IMR-90 (cell line): ENCODE results near the gene PMS1. TPM values are rescaled to one million over a fixed set of nuclear protein-coding genes. Genes with fewer than 3 reads are reported as not detected.
"Not testable (repeated sequence)": the region's sequence is repeated elsewhere in the genome, so short reads cannot be mapped to it uniquely, and the experiment has no call there.

Experiments used
- ATAC-seq: fragments of 200-7000 bp; cut with Tn5 transposase; 2 replicates; pipeline ENCODE4 v1.9.1; 2020; ENCODE audit warnings: low read depth, mild to moderate bottlenecking, moderate library complexity
- BruUV-seq: library from RNA; stranded (reverse); fragments of 400-500 nt; replicated peaks from 2 replicates; lab custom pipeline; 2021; lab: Mats Ljungman, UMichigan
- CTCF ChIA-PET: fragments of 300-600 bp; formaldehyde crosslinking; extraction: SDS; loops from one replicate; lab custom pipeline; 2021; ENCODE audit warnings: antibody characterized with exemption; lab: Yijun Ruan, JAX
- POLR2A ChIA-PET: fragments of 300-600 bp; sonication (Branson Sonifier 250); formaldehyde crosslinking; loops from one replicate; lab custom pipeline; 2022; ENCODE audit warnings: antibody characterized with exemption; ENCODE audit not compliant: unreplicated experiment; lab: Charles Lee
- DNase-seq: peaks from one replicate; pipeline ENCODE4 v3.0.0; 2013
- H2AFZ ChIP-seq: replicated peaks from 2 replicates; pipeline ENCODE3; 2013; ENCODE audit warnings: low read length, mild to moderate bottlenecking; ENCODE audit not compliant: poor library complexity
- H2AK5ac ChIP-seq: 2 replicates; pipeline ENCODE4 v1.6.1; 2013; ENCODE audit warnings: low read depth, low read length, inconsistent platforms
- H2AK9ac ChIP-seq: replicated peaks from 2 replicates; pipeline ENCODE3; 2013; ENCODE audit warnings: mild to moderate bottlenecking, low read depth, low read length, moderate library complexity; ENCODE audit not compliant: poor library complexity
- H2BK120ac ChIP-seq: 2 replicates; pipeline ENCODE4 v1.6.1; 2013; ENCODE audit warnings: low read depth, low read length, inconsistent platforms
- H2BK15ac ChIP-seq: 3 replicates; pipeline ENCODE4 v1.6.1; 2013; ENCODE audit warnings: low read depth, low read length, inconsistent platforms
- H2BK20ac ChIP-seq: 2 replicates; pipeline ENCODE4 v1.6.1; 2013; ENCODE audit warnings: low read depth, mild to moderate bottlenecking, inconsistent platforms, low read length, moderate library complexity
- H2BK5ac ChIP-seq: 2 replicates; pipeline ENCODE4 v1.6.1; 2013; ENCODE audit warnings: mild to moderate bottlenecking, low read depth, low read length, inconsistent platforms; ENCODE audit not compliant: poor library complexity, severe bottlenecking
- H3K14ac ChIP-seq: replicated peaks from 2 replicates; pipeline ENCODE4 v1.6.1; 2013; ENCODE audit warnings: low read depth, low read length, inconsistent platforms
- H3K18ac ChIP-seq: 2 replicates; pipeline ENCODE4 v1.6.1; 2013; ENCODE audit warnings: low read depth, low read length, control low read depth
- H3K23ac ChIP-seq: 2 replicates; pipeline ENCODE4 v1.6.1; 2013; ENCODE audit warnings: low read depth, low read length, inconsistent platforms
- H3K27ac ChIP-seq: 2 replicates; pipeline ENCODE4 v1.5.1; 2013; ENCODE audit warnings: mild to moderate bottlenecking, control low read depth, low read length; ENCODE audit not compliant: insufficient read depth
- H3K27me3 ChIP-seq: 2 replicates; pipeline ENCODE4 v1.6.1; 2013; ENCODE audit warnings: low read length; ENCODE audit not compliant: control insufficient read depth, insufficient read depth
- H3K36me3 ChIP-seq: 2 replicates; pipeline ENCODE4 v1.6.1; 2013; ENCODE audit warnings: low read length, mixed read lengths; ENCODE audit not compliant: control insufficient read depth, insufficient read depth
- H3K4ac ChIP-seq: 2 replicates; pipeline ENCODE4 v1.6.1; 2013; ENCODE audit warnings: low read depth, low read length, inconsistent platforms
- H3K4me1 ChIP-seq: 2 replicates; pipeline ENCODE4 v1.6.1; 2013; ENCODE audit warnings: low read length, mixed read lengths; ENCODE audit not compliant: control insufficient read depth, insufficient read depth
- H3K4me2 ChIP-seq: 2 replicates; pipeline ENCODE4 v1.6.1; 2013; ENCODE audit warnings: low read depth, mild to moderate bottlenecking, control low read depth, low read length, moderate library complexity
- H3K4me3 ChIP-seq: 2 replicates; pipeline ENCODE4 v1.5.1; 2013; ENCODE audit warnings: low read depth, mild to moderate bottlenecking, control low read depth, low read length, moderate library complexity; ENCODE audit not compliant: insufficient read depth
- H3K56ac ChIP-seq: 2 replicates; pipeline ENCODE4 v1.6.1; 2013; ENCODE audit warnings: low read length, inconsistent platforms; ENCODE audit not compliant: insufficient read depth; ENCODE audit errors: extremely low read depth
- H3K79me1 ChIP-seq, 2 experiments: 2 replicates each; pipeline ENCODE4 v1.6.1; 2013; ENCODE audit warnings: low read length in 2 of 2, inconsistent platforms in 1 of 2, low read depth in 1 of 2
- H3K9ac ChIP-seq: 2 replicates; pipeline ENCODE4 v1.6.1; 2013; ENCODE audit warnings: low read depth, low read length, control low read depth
- H3K9me1 ChIP-seq: 2 replicates; pipeline ENCODE4 v1.6.1; 2013; ENCODE audit warnings: low read length, inconsistent platforms; ENCODE audit not compliant: insufficient read depth
- H3K9me3 ChIP-seq: 2 replicates; pipeline ENCODE4 v1.6.1; 2013; ENCODE audit warnings: low read length; ENCODE audit not compliant: control insufficient read depth, insufficient read depth
- H4K20me1 ChIP-seq: 2 replicates; pipeline ENCODE4 v1.6.1; 2013; ENCODE audit warnings: low read length, inconsistent platforms; ENCODE audit not compliant: insufficient read depth
- H4K5ac ChIP-seq: 2 replicates; pipeline ENCODE4 v1.6.1; 2013; ENCODE audit warnings: mild to moderate bottlenecking, low read depth, low read length, control low read depth
- H4K8ac ChIP-seq, 2 experiments: 2 replicates each; pipeline ENCODE4 v1.6.1; 2013; ENCODE audit warnings: low read depth in 2 of 2, low read length in 2 of 2, control low read depth in 1 of 2, inconsistent platforms in 1 of 2
- H4K91ac ChIP-seq: 2 replicates; pipeline ENCODE4 v1.6.1; 2013; ENCODE audit warnings: low read depth, low read length, inconsistent platforms; ENCODE audit not compliant: insufficient read depth
- BHLHE40 ChIP-seq: fragments of 150-350 bp; IDR thresholded peaks from 2 replicates; pipeline ENCODE4 v1.6.1; 2016; ENCODE audit warnings: mild to moderate bottlenecking, low read depth, low read length
- CEBPB ChIP-seq: IDR thresholded peaks from 2 replicates; pipeline ENCODE4 v1.6.1; 2012; ENCODE audit warnings: low read depth, low read length, improper control_type of control experiment
- CHD1 ChIP-seq: IDR thresholded peaks from 2 replicates; pipeline ENCODE4 v1.6.1; 2012; ENCODE audit warnings: low read depth, low read length, improper control_type of control experiment
- RAD21 ChIP-seq: IDR thresholded peaks from 2 replicates; pipeline ENCODE4 v1.6.1; 2012; ENCODE audit warnings: low read length, improper control_type of control experiment
- WGBS, 2 experiments: methylation state at CpG; one replicate each; pipeline versions ENCODE4 v1.1.5 to v1.1.7; 2013; ENCODE audit warnings: missing lambda C conversion rate in 2 of 2; ENCODE audit not compliant: insufficient read length in 1 of 2; ENCODE audit errors: extremely low coverage in 2 of 2; 5-methylcytosine and 5-hydroxymethylcytosine counted together
- dilution Hi-C: fragments of 300-500 bp; cut with HindIII; formaldehyde crosslinking; loops from one replicate; pipeline ENCODE4 v1.14.3; 2018; ENCODE audit warnings: low sequenced_read_pairs; ENCODE audit not compliant: unreplicated experiment
- in situ Hi-C: fragments of 300-500 bp; cut with MboI; formaldehyde crosslinking; loops from 3 replicates; pipeline ENCODE4 v1.14.3; 2019; ENCODE audit warnings: low sequenced_read_pairs, inconsistent platforms, mixed read lengths
- intact Hi-C: fragments of 100-400 bp; cut with micrococcal nuclease; formaldehyde crosslinking; loops from 2 replicates; pipeline ENCODE4 v1.10.0; 2022
- polyA plus RNA-seq, 3 experiments: library from polyadenylated mRNA; depleted of rRNA; stranded (reverse); fragments of >200 nt; gene quantifications; 2 replicates each; pipeline ENCODE4 v1.2.3, GENCODE V29; 2012; ENCODE audit warnings: low replicate concordance in 1 of 3
- total RNA-seq: library from RNA; depleted of rRNA; stranded (reverse); fragments of >200 nt; gene quantifications from 2 replicates; pipeline ENCODE4 v1.2.3, GENCODE V29; 2012

Gene PMS1
- total and polyA plus RNA-seq, 2 of the 4 experiments (the other 2 are of a cell fraction): 8.1 to 10.6 TPM

DNA sequence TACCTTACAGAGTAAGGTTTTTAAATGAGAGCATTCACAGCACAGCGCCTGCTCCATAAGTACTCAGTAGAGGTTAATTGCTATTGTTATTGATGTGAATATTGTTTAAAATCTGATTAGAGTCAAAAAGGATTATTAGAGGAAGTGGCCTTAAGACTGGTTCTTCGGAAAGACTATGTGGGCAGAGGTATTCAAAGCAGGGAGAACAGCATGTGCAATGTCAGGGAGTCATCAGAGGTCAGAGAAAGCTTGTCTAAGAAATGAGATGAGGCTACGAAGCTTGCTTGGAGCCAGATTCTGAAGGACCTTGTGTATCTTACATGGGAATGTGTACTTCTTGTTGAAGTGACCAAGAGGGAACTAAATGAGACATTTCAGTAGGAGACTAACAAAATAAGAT lies 49.8 kb downstream of the PMS1 start:
- Histone ChIP-seq H3K18ac (no peak overlapping the region), H4K8ac (no peak overlapping the region), H3K9me1 (no peaks in the 10 kb centered on the region), H3K4me3 (no peak overlapping the region), H3K9ac (no peak overlapping the region), H2BK5ac (no peak overlapping the region), H4K5ac (no peak overlapping the region), H3K27ac (no peak overlapping the region), H3K27me3 (no peaks in the 10 kb centered on the region), H4K20me1 (no peaks in the 10 kb centered on the region), H3K4me1 (peaks cover 2% of the 10 kb centered on the region; the same call in 1 of the 2 replicates), H2AK5ac (no peak overlapping the region), H2BK20ac (no peak overlapping the region), H2BK15ac (0 out of 3 replicates have a peak overlapping the region, but pooled peaks have one; percentile 4), H2AK9ac (no peak overlapping the region), H2AFZ (no peak overlapping the region), H3K56ac (no peak overlapping the region), H3K4ac (no peak overlapping the region), H3K79me1 (no peaks in the 10 kb centered on the region; a peak in 1 of 4 replicates), H3K4me2 (no peak overlapping the region), H3K36me3 (0 out of 2 replicates have a peak, but pooled peaks cover 1% of the 10 kb centered on the region), H4K91ac (no peak overlapping the region), H3K23ac (no peak overlapping the region), H3K9me3 (no peaks in the 10 kb centered on the region), H2BK120ac (no peak overlapping the region), H3K14ac (no peak overlapping the region)
- dilution Hi-C loops: no loop called here
- in situ Hi-C loops: no loop called here
- CTCF ChIA-PET: no interaction called here
- POLR2A ChIA-PET: no interaction called here
- no peak for TF ChIP-seq CEBPB
- no peak for TF ChIP-seq RAD21
- TF ChIP-seq CHD1: no peak
- no peak for TF ChIP-seq BHLHE40
- 100% methylated on average over 1 of the region's 3 CpGs; no CpG with 5 or more reads in 1 of the 2 experiments for WGBS, 2 experiments
- no TSS peak for BruUV-seq
- DNase-seq (no peak), ATAC-seq (no peak)
- intact Hi-C loops: no loop called here

DNA sequence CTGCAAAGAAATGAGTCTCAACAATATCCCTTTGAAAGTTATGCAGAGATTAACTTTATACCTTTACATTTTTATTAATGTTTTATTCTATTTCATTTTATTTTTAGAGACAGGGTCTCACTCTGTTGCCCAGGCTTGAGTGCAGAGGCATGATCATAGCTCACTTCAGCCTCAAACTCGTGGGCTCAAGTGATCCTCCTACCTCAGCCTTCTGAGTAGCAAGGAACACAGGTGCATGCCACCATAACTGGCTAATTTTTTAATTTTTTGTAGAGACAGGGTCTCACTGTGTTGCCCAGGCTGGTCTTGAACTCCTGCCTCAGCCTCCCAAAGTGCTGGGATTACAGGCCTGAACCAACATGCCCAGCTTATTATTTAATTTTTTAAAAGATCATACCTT lies 50.4 kb downstream of the PMS1 start:
- H4K91ac ChIP-seq, H3K18ac ChIP-seq, H2BK15ac ChIP-seq, H4K20me1 ChIP-seq, H4K8ac ChIP-seq, H3K4me2 ChIP-seq, BruUV-seq, H3K27me3 ChIP-seq, H4K5ac ChIP-seq, H3K4me1 ChIP-seq, H3K14ac ChIP-seq, H3K36me3 ChIP-seq, H2BK120ac ChIP-seq, H3K9me3 ChIP-seq, H2BK5ac ChIP-seq, H3K79me1 ChIP-seq, H3K9ac ChIP-seq, POLR2A ChIA-PET, ATAC-seq, DNase-seq, H3K4ac ChIP-seq, H3K23ac ChIP-seq, H2AK5ac ChIP-seq, H2AK9ac ChIP-seq, H2AFZ ChIP-seq, H2BK20ac ChIP-seq, H3K4me3 ChIP-seq, dilution Hi-C loops, in situ Hi-C loops, CTCF ChIA-PET, H3K56ac ChIP-seq, H3K9me1 ChIP-seq, intact Hi-C loops, H3K27ac ChIP-seq: not testable (repeated sequence)
- WGBS, 2 experiments: no CpG with 5 or more reads among the region's 1 CpG
